BE2C (cell line): ENCODE results near the gene PSMG4.

ENCODE experiments used
- DNase-seq: peaks from one replicate; pipeline ENCODE4 v3.0.0-alpha.2; 2020
- H3K27me3 ChIP-seq: fragments of 250-450 bp; sonication (Bioruptor Pico); 2 replicates; pipeline ENCODE4 v1.5.1; 2020; ENCODE audit warnings: mild to moderate bottlenecking
- H3K36me3 ChIP-seq: fragments of 250-450 bp; sonication (Bioruptor Pico); 2 replicates; pipeline ENCODE4 v1.5.1; 2020; ENCODE audit warnings: mild to moderate bottlenecking
- H3K4me1 ChIP-seq: fragments of 250-450 bp; sonication (Bioruptor Pico); 2 replicates; pipeline ENCODE4 v1.5.1; 2020
- H3K4me3 ChIP-seq: 2 replicates; pipeline ENCODE4 v1.5.1; 2011; ENCODE audit warnings: low read depth, low read length
- H3K9me3 ChIP-seq: fragments of 250-450 bp; sonication (Bioruptor Pico); 2 replicates; pipeline ENCODE4 v1.5.1; 2020
- TF ChIP-seq, protein P1 (sequence below): IDR thresholded peaks from 2 replicates; pipeline ENCODE4 v1.5.1; 2012; ENCODE audit warnings: mild to moderate bottlenecking, low read depth, low read length

Gene PSMG4

DNA sequence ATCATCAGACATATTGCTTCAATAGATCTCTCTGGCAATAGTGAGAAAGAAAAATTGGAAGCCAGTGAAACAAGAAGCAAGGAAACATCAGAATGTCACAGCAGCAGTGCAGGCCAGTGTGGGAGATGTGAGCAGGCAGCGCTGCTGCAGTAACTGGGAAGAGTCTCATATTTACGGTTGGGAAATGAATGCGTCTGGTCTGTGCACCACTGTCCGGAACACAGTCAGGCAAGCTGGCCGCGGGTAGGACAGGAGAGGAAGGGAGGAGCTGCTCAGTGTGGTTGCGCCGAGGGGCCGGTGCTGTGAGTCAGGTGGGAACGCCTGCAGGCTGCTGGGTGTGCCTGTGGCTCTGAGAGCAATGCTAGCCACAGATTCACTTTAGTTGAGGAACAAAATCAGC lies 6.4 kb upstream of the PSMG4 start:
- Histone ChIP-seq H3K27me3 (no peaks in the 10 kb centered on the region), H3K4me1 (peaks cover 14% of the 10 kb centered on the region), H3K36me3 (no peaks in the 10 kb centered on the region), H3K4me3 (no peak overlapping the region), H3K9me3 (no peaks in the 10 kb centered on the region)
- no peak for DNase-seq
- TF ChIP-seq, protein P1, sequence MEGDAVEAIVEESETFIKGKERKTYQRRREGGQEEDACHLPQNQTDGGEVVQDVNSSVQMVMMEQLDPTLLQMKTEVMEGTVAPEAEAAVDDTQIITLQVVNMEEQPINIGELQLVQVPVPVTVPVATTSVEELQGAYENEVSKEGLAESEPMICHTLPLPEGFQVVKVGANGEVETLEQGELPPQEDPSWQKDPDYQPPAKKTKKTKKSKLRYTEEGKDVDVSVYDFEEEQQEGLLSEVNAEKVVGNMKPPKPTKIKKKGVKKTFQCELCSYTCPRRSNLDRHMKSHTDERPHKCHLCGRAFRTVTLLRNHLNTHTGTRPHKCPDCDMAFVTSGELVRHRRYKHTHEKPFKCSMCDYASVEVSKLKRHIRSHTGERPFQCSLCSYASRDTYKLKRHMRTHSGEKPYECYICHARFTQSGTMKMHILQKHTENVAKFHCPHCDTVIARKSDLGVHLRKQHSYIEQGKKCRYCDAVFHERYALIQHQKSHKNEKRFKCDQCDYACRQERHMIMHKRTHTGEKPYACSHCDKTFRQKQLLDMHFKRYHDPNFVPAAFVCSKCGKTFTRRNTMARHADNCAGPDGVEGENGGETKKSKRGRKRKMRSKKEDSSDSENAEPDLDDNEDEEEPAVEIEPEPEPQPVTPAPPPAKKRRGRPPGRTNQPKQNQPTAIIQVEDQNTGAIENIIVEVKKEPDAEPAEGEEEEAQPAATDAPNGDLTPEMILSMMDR, result no peak

DNA sequence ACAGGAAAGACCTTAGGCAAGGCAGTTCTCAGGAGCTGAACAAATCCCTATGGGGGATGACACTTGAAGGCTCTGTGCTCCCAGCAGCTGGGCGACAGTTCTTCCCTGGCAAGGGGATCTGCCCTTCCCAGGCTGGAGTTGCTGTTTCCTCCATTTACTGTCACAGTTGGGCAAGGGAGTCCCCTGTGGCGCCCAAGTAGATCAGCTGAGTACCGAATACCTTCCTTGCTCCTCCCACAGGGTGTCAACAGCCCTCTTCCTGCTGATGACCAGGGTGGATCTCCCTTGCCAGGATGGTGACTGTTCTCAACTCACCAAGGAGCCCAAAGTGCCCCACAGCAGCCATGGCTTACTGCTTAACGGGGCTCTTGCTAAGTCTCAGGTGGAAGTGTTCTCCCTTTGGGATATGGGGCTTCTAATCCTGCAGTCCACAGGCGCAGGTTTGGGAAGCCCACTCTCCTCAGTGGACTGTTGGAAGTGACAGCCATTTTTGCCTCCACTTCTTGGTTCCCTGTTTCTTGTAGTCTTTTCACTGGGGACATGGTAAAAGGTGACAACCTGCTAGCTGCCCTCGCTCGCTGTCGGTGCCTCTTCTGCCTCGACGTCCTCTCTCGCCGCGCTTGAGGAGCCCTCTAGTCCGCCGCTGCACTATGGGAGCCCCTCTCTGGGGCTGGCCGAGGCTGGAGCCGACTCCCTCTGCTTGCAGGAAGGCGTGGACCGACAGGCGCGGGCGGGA lies 5.7 kb upstream of the PSMG4 start:
- no peak for DNase-seq
- H3K4me3 ChIP-seq, result no peak overlapping the region
- H3K27me3 ChIP-seq, result no peaks in the 10 kb centered on the region
- H3K4me1 ChIP-seq, result peaks cover 13% of the 10 kb centered on the region
- H3K36me3 ChIP-seq, result no peaks in the 10 kb centered on the region
- TF ChIP-seq, protein P1, result no peak
- H3K9me3 ChIP-seq, result no peaks in the 10 kb centered on the region

- Histone ChIP-seq H3K4me1 (peaks cover 7% of the 10 kb centered on the region), H3K36me3 (no peaks in the 10 kb centered on the region), H3K27me3 (no peaks in the 10 kb centered on the region), H3K4me3 (no peak overlapping the region), H3K9me3 (no peaks in the 10 kb centered on the region)
- no peak for DNase-seq
- TF ChIP-seq, protein P1, result no peak
These were observed 5.2 kb upstream of the PSMG4 start for GRCh38 chr6:3253597-3253961.

DNA sequence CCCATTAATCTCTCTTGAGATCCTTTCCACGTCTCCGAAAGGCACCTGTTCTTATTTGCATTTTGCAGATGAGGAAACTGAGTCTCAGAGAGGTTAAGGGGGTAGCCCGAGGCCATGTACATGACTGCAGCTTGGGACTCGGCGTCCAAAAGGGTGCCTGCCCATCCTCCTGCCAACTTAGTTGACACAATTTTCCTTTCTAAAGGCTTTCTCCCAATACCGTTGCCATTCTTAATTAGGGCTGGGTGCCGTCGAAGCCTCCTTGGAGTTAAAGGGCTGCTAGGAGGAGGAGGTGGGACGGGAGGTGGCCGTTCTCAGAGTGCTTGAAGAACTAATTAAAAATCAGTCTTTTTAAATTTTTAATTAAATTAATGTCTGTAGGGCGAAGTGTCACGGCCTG lies 546 bp upstream of the PSMG4 start:
- Histone ChIP-seq H3K36me3 (peaks cover 12% of the 10 kb centered on the region), H3K4me1 (peaks cover 6% of the 10 kb centered on the region; the same call in 1 of the 2 replicates), H3K4me3 (peak overlapping the region; percentile 52), H3K9me3 (no peaks in the 10 kb centered on the region), H3K27me3 (no peaks in the 10 kb centered on the region)
- TF ChIP-seq, protein P1, result no peak
- no peak for DNase-seq

DNA sequence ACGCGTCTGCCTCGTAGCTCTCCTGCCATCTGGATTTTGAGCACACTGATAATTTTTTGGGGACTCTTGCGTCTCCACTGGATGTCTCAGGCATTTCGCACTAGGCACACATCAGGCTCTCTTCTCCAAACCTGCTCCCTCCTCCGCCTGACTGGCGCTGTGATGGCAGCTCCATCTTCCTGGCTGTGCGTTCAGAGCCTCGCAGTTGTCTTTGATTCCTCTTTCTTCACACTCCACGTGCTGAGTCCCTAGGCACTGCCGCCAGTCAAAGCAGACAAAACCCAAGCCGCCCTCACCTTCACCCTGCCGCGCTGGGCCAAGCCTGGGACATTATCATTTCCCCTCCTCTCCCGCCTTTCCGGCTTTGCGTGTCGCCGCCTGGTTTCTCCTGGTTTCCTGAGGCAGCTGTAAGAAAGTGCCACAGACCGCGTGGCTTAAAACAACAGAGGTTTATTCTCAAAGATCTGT lies 778 bp downstream of the PSMG4 start:
- DNase-seq, result peak; percentile 47
- H3K4me1 ChIP-seq, result peaks cover 7% of the 10 kb centered on the region; the same call in 1 of the 2 replicates
- H3K4me3 ChIP-seq, result peak overlapping the region; percentile 96
- H3K27me3 ChIP-seq, result no peaks in the 10 kb centered on the region
- peaks cover 25% of the 10 kb centered on the region for H3K36me3 ChIP-seq
- TF ChIP-seq, protein P1, result no peak
- H3K9me3 ChIP-seq, result no peaks in the 10 kb centered on the region

DNA sequence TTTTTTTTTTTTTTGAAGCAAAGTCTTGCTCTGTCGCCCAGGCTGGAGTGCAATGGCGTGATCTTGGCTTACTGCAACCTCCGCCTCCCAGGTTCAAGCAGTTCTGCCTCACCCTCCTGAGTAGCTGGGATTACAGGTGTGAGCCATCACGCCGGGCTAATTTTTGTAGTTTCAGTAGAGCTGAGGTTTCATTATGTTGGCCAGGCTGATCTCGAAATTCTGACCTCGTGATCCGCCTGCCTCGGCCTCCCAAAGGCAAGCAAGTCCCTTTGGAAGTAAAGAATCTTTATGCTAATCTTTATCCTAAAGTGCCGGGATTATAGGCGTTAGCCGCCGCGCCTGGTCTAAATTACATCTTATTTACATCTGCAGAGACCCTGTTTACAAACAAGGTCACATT lies 1.5 kb downstream of the PSMG4 start:
- Histone ChIP-seq H3K36me3 (peaks cover 33% of the 10 kb centered on the region), H3K4me3 (peak overlapping the region; percentile 96), H3K27me3 (no peaks in the 10 kb centered on the region), H3K9me3 (no peaks in the 10 kb centered on the region), H3K4me1 (peaks cover 7% of the 10 kb centered on the region; the same call in 1 of the 2 replicates)
- DNase-seq, result no peak
- TF ChIP-seq, protein P1, result no peak
